ENCODE data around the gene CASP7. TPM values are rescaled to one million over a fixed set of nuclear protein-coding genes. Genes with fewer than 3 reads are reported as not detected.
A peak's percentile ranks its signal among the peaks of the same experiment; 100 is the strongest.

The CASP7 gene
- total and polyA plus RNA-seq, 2 of the 8 experiments (the other 6 are each of a cell fraction or from before 2014, with no cell fraction given), result 2.3 to 4.1 TPM

DNA sequence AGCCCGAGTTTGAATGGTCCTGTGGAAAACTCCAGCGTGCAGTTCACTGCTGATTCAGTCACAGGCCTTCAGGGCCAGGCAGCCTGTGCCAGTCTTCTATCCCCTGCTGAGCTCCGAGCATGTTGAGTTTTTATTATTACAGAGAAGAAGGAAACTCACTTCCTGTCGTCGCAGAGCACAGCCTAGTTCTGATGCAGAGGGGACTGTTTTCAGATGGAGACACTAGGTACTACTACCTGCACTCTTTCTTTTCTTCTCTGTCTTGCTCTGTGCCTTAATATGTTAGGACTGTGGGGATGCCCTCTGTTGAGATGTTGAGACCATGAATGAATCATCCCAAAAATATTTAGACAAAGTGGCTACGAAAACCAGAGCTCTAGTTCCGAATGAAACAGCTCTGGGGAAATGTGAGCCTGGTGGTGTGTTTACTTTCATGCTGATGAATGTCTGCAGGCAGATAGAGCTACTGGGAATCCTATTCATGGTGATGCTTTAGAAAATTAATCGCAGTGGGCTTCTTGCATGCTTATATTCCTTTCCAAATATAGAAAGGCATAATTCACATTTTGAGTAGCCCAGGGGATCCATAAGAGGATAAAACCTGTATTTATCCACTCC is 29.6 kb downstream of the CASP7 start:
- Histone ChIP-seq H3K4me1 (replicated peaks in 1 of 4; ENCODE audit: control insufficient read depth in 3 of 4, insufficient read depth in 4 of 4, low read length in 3 of 4) (peaks cover 3 to 21% (median 15%) of the 10 kb centered on the region in 4 experiments; a peak in 6 of 7 replicates), H2BK15ac (ENCODE audit: low read length) (no peak overlapping the region), H3K27me3 (replicated peaks in 1 of 4; ENCODE audit: control insufficient read depth in 3 of 4, extremely low read depth in 1 of 4, insufficient read depth in 3 of 4, low read length in 3 of 4) (no peaks in the 10 kb centered on the region), H3K79me1 (ENCODE audit: low read depth, low read length) (no peaks in the 10 kb centered on the region), H3K56ac (replicated peaks; ENCODE audit: insufficient read length, low read depth, low read length) (no peak overlapping the region), H2AFZ (ENCODE audit: low read length) (no peak overlapping the region), H3K4ac (replicated peaks; ENCODE audit: insufficient read length, low read depth, low read length) (no peak overlapping the region), H2BK5ac (ENCODE audit: low read depth, low read length) (no peak overlapping the region), H2BK20ac (ENCODE audit: low read length) (no peak overlapping the region), H3K18ac (ENCODE audit: extremely low read depth, low read length) (no peak overlapping the region), H3K27ac (ENCODE audit: low read depth, low read length) (no peak overlapping the region), H3K9me3 (ENCODE audit: insufficient read depth in 2 of 2, low read depth in 1 of 2, low read length in 1 of 2) (no peaks in the 10 kb centered on the region), H3K14ac (ENCODE audit: insufficient read length) (no peak overlapping the region), H3K23ac (ENCODE audit: insufficient read length) (no peak overlapping the region), H3K79me2 (ENCODE audit: control insufficient read depth in 1 of 2, insufficient read depth in 2 of 2, low read length in 2 of 2) (no peaks in the 10 kb centered on the region), H4K8ac (ENCODE audit: extremely low read depth, insufficient read depth, low read length) (no peak overlapping the region), H4K20me1 (replicated peaks in 1 of 2; ENCODE audit: control insufficient read depth in 1 of 2, insufficient read depth in 2 of 2, low read length in 2 of 2) (no peaks in the 10 kb centered on the region), H3K9ac (replicated peaks in 1 of 4; ENCODE audit: extremely low read depth in 1 of 4, low read depth in 3 of 4, low read length in 3 of 4) (no peak overlapping the region), H3K36me3 (ENCODE audit: control insufficient read depth in 2 of 4, insufficient read depth in 4 of 4, low read length in 3 of 4) (no peaks in the 10 kb centered on the region), H4K91ac (replicated peaks; ENCODE audit: insufficient read length, low read length) (no peak overlapping the region), H3K4me2 (ENCODE audit: insufficient read depth in 1 of 2, low read depth in 2 of 2, low read length in 2 of 2) (peak overlapping the region; percentile 40 to 44; a peak in 3 of 4 replicates), H2BK12ac (ENCODE audit: low read depth, low read length) (no peak overlapping the region), H2AK5ac (ENCODE audit: low read depth, low read length) (no peak overlapping the region), H4K5ac (ENCODE audit: insufficient read length, low read depth, low read length) (no peak overlapping the region), H3K23me2 (ENCODE audit: low read depth, low read length) (no peaks in the 10 kb centered on the region), H2BK120ac (replicated peaks; ENCODE audit: low read depth, low read length) (no peak overlapping the region), H3K4me3 (ENCODE audit: extremely low read depth in 1 of 4, insufficient read depth in 2 of 4, low read depth in 3 of 4, low read length in 4 of 4) (no peak overlapping the region; a peak in 2 of 8 replicates)
- DNase-seq (ENCODE audit: low read depth in 1 of 2, low spot score in 2 of 2) (no peak), FAIRE-seq (no peak)
- CTCF ChIA-PET (ENCODE audit: partially characterized antibody), result interaction anchor here (0.6 to 3.0 kb wide), 3 partner anchors 24 to 71 kb away, joined by 3 to 8 read pairs (median 3); partner anchors contain the start of gene PLEKHS1
- WGBS, 2 experiments (ENCODE audit: extremely low coverage in 1 of 2, insufficient coverage in 1 of 2, insufficient read length in 1 of 2, insufficient replicate concordance in 2 of 2, low coverage in 1 of 2, low lambda C conversion rate in 2 of 2, missing lambda C conversion rate in 1 of 2), result 44% methylated on average over 8 of the region's 8 CpGs; no CpG with 5 or more reads in 1 of the 2 experiments
- POLR2A ChIA-PET (ENCODE audit: partially characterized antibody), result no interaction called here
- TF ChIP-seq TAF1 (IDR thresholded peaks at IDR 0.05; ENCODE audit: low read depth, low read length), result no peak
